Gastroesophageal sphincter (tissue), 3 donors: Measurements from ENCODE around the gene ADCY2.

Experiments
- CTCF ChIP-seq, 4 experiments: fragments of 200-600 bp in 2 of 4; fragments of 450-650 bp in 2 of 4; sonication (generic) in 1 of 4; IDR thresholded peaks; one replicate each; pipeline ENCODE4 v1.5.1; 2017 to 2019; ENCODE audit warnings: antibody characterized with exemption in 4 of 4, mild to moderate bottlenecking in 2 of 4, moderate library complexity in 2 of 4
- POLR2A ChIP-seq, 2 donors: fragments of 450-650 bp; IDR thresholded peaks; one replicate each; pipeline ENCODE4 v1.6.1; 2017; ENCODE audit warnings: antibody characterized with exemption in 2 of 2, mild to moderate bottlenecking in 2 of 2, moderate library complexity in 1 of 2

DNA sequence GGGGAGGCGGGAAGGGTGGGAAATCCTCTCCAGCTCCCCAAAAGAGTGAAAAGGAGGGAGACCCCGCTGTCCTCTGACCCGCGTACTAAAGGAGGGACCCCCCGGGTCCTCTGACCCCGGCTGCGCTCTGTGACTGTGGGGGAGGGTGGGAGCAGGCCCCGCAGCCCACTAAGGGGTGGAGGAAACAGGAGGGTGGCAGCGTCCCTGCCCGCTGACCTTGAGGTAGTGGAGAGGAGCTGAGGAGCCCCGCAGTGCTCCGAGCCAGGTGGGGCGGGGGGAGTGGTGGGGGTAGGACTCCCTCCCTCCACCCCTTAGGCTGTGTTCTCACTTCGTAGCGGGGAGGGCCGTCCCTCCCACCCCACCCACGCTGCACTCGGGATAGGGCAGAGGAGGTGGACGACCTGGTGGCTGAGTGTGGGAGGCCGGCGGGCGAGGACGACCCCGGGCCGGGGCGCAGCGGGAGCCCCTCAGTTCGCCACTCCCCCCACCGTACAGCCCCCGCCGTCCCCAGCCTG lies 449 bp upstream of the ADCY2 start:
- TF ChIP-seq CTCF (IDR thresholded peaks at IDR 0.05) = no peak
- TF ChIP-seq POLR2A (IDR thresholded peaks at IDR 0.05) = no peak
